KMS-11 (cell line): Measurements from ENCODE around the gene SYT2.
"Not testable (repeated sequence)": the region's sequence is repeated elsewhere in the genome, so short reads cannot be mapped to it uniquely, and the experiment has no call there.

ENCODE experiments used
- H2AFZ ChIP-seq: fragments of 200-600 bp; sonication (generic); 2 replicates; pipeline ENCODE4 v1.6.1; 2016; ENCODE audit warnings: antibody characterized with exemption, mixed run types, low read depth
- H3K27ac ChIP-seq: fragments of 200-600 bp; sonication (generic); 2 replicates; pipeline ENCODE4 v1.6.1; 2016; ENCODE audit warnings: mild to moderate bottlenecking, mixed run types
- H3K27me3 ChIP-seq: fragments of 200-600 bp; sonication (generic); 2 replicates; pipeline ENCODE4 v1.6.1; 2017; ENCODE audit warnings: mild to moderate bottlenecking, low read depth, mixed run types, moderate library complexity; ENCODE audit not compliant: insufficient read depth
- H3K36me3 ChIP-seq: fragments of 200-600 bp; sonication (generic); 2 replicates; pipeline ENCODE4 v1.6.1; 2017; ENCODE audit warnings: mild to moderate bottlenecking, mixed run types; ENCODE audit not compliant: insufficient read depth
- H3K4me1 ChIP-seq: fragments of 200-600 bp; sonication (generic); 2 replicates; pipeline ENCODE4 v1.6.1; 2016; ENCODE audit warnings: mild to moderate bottlenecking, low read depth, mixed run types; ENCODE audit not compliant: poor library complexity, severe bottlenecking
- H3K4me2 ChIP-seq: fragments of 200-600 bp; sonication (generic); 2 replicates; pipeline ENCODE4 v1.7.0; 2016; ENCODE audit warnings: mild to moderate bottlenecking, mixed run types
- H3K4me3 ChIP-seq: fragments of 200-600 bp; sonication (generic); IDR thresholded peaks from 2 replicates; pipeline ENCODE4 v1.6.1; 2017; ENCODE audit warnings: low read depth, low read length, mixed read lengths; ENCODE audit not compliant: insufficient read depth
- H3K79me2 ChIP-seq: fragments of 200-600 bp; sonication (generic); 2 replicates; pipeline ENCODE4 v1.6.1; 2016; ENCODE audit warnings: low read depth, mixed run types; ENCODE audit not compliant: insufficient read depth
- H3K9ac ChIP-seq: fragments of 200-600 bp; sonication (generic); 2 replicates; pipeline ENCODE4 v1.6.1; 2016; ENCODE audit warnings: mild to moderate bottlenecking, mixed run types
- H4K20me1 ChIP-seq: fragments of 200-600 bp; sonication (generic); 2 replicates; pipeline ENCODE4 v1.6.1; 2016; ENCODE audit warnings: mild to moderate bottlenecking, mixed run types; ENCODE audit not compliant: insufficient read depth
- TF ChIP-seq, protein P1 (sequence below): fragments of 200-600 bp; sonication (generic); conservative IDR thresholded peaks from 2 replicates; pipeline ENCODE4 v1.6.1; 2017; ENCODE audit warnings: low read depth, mild to moderate bottlenecking, antibody characterized with exemption, low read length, moderate library complexity, mixed read lengths

Gene SYT2

DNA sequence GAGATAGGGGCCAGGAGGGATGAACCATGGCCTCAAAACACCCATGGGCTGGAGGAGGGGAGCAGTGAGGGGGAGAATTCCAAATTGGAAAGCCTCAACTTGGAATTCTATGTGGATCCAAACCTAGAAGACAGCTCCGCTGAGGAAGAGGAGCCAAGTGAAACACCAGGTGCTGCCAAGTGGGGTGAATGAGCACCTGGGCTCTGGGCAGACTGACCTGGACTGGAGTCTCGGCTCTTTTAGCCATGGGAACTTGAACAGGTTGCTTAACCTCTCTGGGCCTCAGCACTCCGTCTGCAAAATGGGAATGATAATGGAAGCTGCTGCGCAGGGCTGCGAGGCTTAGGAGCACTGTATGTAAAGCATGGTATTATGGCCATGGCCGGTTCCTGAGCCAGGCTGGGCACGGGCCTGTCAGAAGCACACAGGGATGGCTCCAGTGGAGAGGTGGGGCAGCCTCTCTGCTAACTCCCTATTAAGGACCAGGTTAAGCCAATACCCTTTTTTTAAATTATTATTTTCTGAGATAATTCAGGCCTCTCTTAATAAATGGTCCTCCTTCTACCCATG is 81.5 kb downstream of the SYT2 start:
- H3K27ac ChIP-seq = no peak overlapping the region
- no peak overlapping the region for H3K4me3 ChIP-seq
- H3K36me3 ChIP-seq = no peaks in the 10 kb centered on the region
- H3K4me1 ChIP-seq = peaks cover 15% of the 10 kb centered on the region
- no peak overlapping the region for H3K9ac ChIP-seq
- no peaks in the 10 kb centered on the region for H4K20me1 ChIP-seq
- TF ChIP-seq, protein P1, sequence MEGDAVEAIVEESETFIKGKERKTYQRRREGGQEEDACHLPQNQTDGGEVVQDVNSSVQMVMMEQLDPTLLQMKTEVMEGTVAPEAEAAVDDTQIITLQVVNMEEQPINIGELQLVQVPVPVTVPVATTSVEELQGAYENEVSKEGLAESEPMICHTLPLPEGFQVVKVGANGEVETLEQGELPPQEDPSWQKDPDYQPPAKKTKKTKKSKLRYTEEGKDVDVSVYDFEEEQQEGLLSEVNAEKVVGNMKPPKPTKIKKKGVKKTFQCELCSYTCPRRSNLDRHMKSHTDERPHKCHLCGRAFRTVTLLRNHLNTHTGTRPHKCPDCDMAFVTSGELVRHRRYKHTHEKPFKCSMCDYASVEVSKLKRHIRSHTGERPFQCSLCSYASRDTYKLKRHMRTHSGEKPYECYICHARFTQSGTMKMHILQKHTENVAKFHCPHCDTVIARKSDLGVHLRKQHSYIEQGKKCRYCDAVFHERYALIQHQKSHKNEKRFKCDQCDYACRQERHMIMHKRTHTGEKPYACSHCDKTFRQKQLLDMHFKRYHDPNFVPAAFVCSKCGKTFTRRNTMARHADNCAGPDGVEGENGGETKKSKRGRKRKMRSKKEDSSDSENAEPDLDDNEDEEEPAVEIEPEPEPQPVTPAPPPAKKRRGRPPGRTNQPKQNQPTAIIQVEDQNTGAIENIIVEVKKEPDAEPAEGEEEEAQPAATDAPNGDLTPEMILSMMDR = no peak
- H3K27me3 ChIP-seq = peaks cover 30% of the 10 kb centered on the region; the same call in 1 of the 2 replicates
- no peak overlapping the region for H2AFZ ChIP-seq
- H3K79me2 ChIP-seq = no peaks in the 10 kb centered on the region
- H3K4me2 ChIP-seq = peak overlapping the region; percentile 27; the same call in 1 of the 2 replicates

DNA sequence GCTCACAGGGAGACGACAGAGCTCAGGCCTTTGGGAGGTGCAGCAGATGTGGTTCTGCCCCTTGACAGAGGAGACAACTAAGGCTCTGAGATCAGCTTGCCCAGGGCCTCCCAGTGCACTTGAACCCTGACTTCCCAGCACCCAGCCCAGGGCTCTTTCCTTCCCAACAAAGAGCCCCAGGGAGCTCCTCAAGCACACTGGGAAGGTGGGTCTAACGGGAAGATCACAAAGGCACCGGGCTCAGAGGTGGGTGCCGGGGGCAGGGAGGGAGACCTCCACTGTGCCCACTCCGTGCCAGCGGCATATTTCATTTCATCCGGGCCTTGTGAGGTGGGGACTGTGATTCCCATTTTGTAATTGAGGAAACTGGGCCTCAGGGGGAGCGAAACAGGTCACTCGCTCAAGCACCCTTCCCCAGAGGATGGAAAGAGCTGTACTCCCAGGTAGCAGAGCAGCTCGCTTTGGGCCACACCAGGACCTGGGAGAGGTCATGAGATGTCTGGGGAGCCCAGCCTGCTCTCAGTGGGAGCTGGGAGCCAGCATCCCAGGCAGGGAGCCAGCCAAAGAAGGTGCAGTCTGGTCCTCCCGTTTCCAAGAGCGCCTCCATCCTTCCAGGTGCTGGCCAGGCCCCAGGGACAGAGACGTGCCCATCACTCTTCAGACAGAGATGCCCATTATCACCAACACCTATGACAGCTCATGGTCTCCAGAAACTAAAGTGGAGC is 82.3 kb downstream of the SYT2 start:
- TF ChIP-seq, protein P1 = no peak
- Histone ChIP-seq H3K4me1 (peaks cover 15% of the 10 kb centered on the region), H3K4me2 (no peak overlapping the region), H3K36me3 (no peaks in the 10 kb centered on the region), H4K20me1 (no peaks in the 10 kb centered on the region), H3K27ac (no peak overlapping the region), H3K79me2 (no peaks in the 10 kb centered on the region), H3K4me3 (no peak overlapping the region), H3K27me3 (peaks cover 27% of the 10 kb centered on the region; the same call in 1 of the 2 replicates), H2AFZ (no peak overlapping the region), H3K9ac (no peak overlapping the region)

DNA sequence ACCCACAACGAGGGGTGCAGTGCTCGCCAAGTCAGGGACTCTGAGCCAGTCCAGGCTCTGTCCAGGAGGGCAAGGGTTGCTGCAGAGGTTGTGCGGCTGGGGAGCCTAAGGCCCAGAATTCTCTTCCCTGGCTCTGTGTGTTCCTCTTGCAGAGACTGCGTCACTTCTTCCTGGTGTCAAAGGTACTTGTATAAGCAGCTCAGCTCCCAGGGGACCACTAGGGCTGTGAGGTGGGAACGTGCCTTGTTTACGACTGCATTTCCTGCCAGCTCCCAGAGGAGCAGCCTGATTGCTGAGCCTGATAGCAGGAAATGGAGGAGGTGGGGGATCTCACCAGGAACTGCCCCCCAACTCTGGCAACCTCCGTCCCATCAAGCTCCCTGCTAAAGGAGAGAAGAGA is 83.2 kb downstream of the SYT2 start:
- H3K27me3 ChIP-seq = peaks cover 25% of the 10 kb centered on the region; the same call in 1 of the 2 replicates
- not testable (repeated sequence) for H3K36me3 ChIP-seq, H3K79me2 ChIP-seq, H3K27ac ChIP-seq, H4K20me1 ChIP-seq, H3K4me3 ChIP-seq, H3K9ac ChIP-seq, H3K4me2 ChIP-seq, H2AFZ ChIP-seq
- peaks cover 15% of the 10 kb centered on the region for H3K4me1 ChIP-seq

DNA sequence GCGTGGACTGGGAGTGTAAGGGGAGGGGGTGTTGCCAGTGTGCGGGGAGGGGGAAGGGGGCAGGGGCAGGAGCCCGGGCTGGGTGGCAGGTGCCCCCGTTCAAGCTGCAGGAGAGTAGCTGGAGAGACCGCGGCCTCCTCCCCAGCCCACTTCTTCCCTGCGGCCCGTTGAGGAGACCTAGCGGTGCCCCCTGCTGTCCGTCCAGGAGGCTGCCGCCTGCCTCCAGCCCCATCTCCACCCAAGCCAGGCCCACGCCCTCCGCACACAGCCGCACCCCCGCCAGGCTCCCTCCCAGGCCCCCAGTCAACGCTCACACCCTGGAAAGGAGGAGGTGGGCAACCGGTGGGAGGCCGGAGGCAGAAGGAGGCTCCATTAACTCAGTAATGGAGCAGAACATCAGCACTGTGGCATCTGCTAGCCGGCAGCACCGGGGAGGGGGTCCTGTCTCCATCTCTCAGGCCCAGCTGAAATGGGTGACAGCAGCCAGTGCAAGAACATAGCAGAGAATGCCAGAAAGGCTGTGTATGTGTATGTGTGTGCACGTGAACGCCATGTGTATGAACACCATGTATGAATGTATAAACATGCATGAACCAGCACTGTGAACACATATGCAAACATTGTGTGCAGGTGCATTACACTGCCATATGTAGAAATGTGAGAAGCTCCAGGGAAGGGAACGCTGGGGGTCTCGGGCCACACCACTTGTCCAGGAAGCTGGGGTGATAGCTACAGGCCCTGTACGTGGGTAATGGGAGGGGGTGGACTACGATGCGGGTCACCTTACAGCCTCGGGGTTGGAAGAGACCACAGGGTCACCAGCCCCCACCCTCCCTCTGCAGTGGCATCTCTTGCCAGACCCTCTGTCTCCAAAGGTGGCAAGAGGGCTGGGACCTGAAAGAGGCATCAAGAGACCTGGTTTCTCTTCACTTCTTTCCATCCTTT is 84.6 kb downstream of the SYT2 start:
- Histone ChIP-seq H3K9ac (no peak overlapping the region), H3K4me1 (peaks cover 15% of the 10 kb centered on the region), H3K79me2 (no peaks in the 10 kb centered on the region), H3K27me3 (peaks cover 17% of the 10 kb centered on the region; the same call in 1 of the 2 replicates), H3K27ac (no peak overlapping the region), H3K4me3 (no peak overlapping the region), H4K20me1 (no peaks in the 10 kb centered on the region), H3K36me3 (no peaks in the 10 kb centered on the region), H2AFZ (no peak overlapping the region), H3K4me2 (no peak overlapping the region)
- TF ChIP-seq, protein P1 = peak; percentile 44; the same call in 1 of the 2 replicates
